ENCODE measurements around the gene CDH13.

The CDH13 gene

GRCh38 chr16:83031524-83031923 is 404.8 kb downstream of the CDH13 start:
- TF ChIP-seq EZH2phosphoT487 (IDR thresholded peaks at IDR 0.05; ENCODE audit: borderline replicate concordance, low read length) = no peak
- TF ChIP-seq, protein P1, sequence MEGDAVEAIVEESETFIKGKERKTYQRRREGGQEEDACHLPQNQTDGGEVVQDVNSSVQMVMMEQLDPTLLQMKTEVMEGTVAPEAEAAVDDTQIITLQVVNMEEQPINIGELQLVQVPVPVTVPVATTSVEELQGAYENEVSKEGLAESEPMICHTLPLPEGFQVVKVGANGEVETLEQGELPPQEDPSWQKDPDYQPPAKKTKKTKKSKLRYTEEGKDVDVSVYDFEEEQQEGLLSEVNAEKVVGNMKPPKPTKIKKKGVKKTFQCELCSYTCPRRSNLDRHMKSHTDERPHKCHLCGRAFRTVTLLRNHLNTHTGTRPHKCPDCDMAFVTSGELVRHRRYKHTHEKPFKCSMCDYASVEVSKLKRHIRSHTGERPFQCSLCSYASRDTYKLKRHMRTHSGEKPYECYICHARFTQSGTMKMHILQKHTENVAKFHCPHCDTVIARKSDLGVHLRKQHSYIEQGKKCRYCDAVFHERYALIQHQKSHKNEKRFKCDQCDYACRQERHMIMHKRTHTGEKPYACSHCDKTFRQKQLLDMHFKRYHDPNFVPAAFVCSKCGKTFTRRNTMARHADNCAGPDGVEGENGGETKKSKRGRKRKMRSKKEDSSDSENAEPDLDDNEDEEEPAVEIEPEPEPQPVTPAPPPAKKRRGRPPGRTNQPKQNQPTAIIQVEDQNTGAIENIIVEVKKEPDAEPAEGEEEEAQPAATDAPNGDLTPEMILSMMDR (IDR thresholded peaks at IDR 0.05; ENCODE audit: low read depth, low read length, poor library complexity, severe bottlenecking) = no peak
- Histone ChIP-seq H3K4me1 (ENCODE audit: control insufficient read depth, low read length) (no peaks in the 10 kb centered on the region), H3F3A (ENCODE audit: control insufficient read depth, insufficient read depth) (no peaks in the 10 kb centered on the region), H3K9me2 (replicated peaks; ENCODE audit: control insufficient read depth, low read length) (no peaks in the 10 kb centered on the region), H3K4me2 (ENCODE audit: low read length) (no peak overlapping the region), H3K9me3 (ENCODE audit: control insufficient read depth, insufficient read depth, low read length) (peaks cover 10% of the 10 kb centered on the region; the same call in 1 of the 2 replicates), H4K20me1 (ENCODE audit: control insufficient read depth, insufficient read depth, low read depth, low read length) (no peaks in the 10 kb centered on the region), H3K27me3 (ENCODE audit: control insufficient read depth, low read length) (no peaks in the 10 kb centered on the region), H3K79me2 (ENCODE audit: control insufficient read depth, low read length) (no peaks in the 10 kb centered on the region), H3K27ac (ENCODE audit: low read depth, low read length) (no peak overlapping the region), H3K4me3 (ENCODE audit: low read length) (no peak overlapping the region), H3K36me3 (ENCODE audit: control insufficient read depth, low read length) (no peaks in the 10 kb centered on the region)

DNA sequence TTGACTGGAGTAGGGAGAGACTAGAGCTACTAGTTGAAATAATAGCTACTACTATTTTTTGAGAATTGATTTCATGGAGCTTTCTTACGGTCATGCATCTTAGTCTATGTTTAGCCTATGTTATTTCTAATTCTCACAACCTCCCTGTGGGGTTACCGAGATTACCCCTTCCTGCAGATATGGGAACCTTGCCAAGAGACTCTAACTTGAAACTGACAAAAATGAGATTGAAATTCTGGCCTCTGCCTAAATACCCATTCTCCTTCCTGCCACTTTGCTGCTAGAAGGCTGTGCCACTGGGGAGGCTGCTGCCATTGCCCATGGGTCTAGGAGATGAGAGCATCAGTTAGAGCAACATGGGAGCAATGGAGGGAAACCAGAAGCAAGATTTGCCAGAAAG is 410.3 kb downstream of the CDH13 start:
- no peak overlapping the region for H3K4me3 ChIP-seq (ENCODE audit: low read length)
- H3K9me3 ChIP-seq (ENCODE audit: control insufficient read depth, insufficient read depth, low read length) = no peaks in the 10 kb centered on the region
- no peaks in the 10 kb centered on the region for H3K36me3 ChIP-seq (ENCODE audit: control insufficient read depth, low read length)
- H3K4me1 ChIP-seq (ENCODE audit: control insufficient read depth, low read length) = no peaks in the 10 kb centered on the region
- H4K20me1 ChIP-seq (ENCODE audit: control insufficient read depth, insufficient read depth, low read depth, low read length) = no peaks in the 10 kb centered on the region
- no peaks in the 10 kb centered on the region for H3K9me2 ChIP-seq (replicated peaks; ENCODE audit: control insufficient read depth, low read length)
- H3K4me2 ChIP-seq (ENCODE audit: low read length) = no peak overlapping the region
- H3F3A ChIP-seq (ENCODE audit: control insufficient read depth, insufficient read depth) = no peaks in the 10 kb centered on the region
- H3K79me2 ChIP-seq (ENCODE audit: control insufficient read depth, low read length) = no peaks in the 10 kb centered on the region
- no peak for TF ChIP-seq EZH2phosphoT487 (IDR thresholded peaks at IDR 0.05; ENCODE audit: borderline replicate concordance, low read length)
- TF ChIP-seq, protein P1 (IDR thresholded peaks at IDR 0.05; ENCODE audit: low read depth, low read length, poor library complexity, severe bottlenecking) = no peak
- no peaks in the 10 kb centered on the region for H3K27me3 ChIP-seq (ENCODE audit: control insufficient read depth, low read length)
- no peak overlapping the region for H3K27ac ChIP-seq (ENCODE audit: low read depth, low read length)

- Histone ChIP-seq H3K4me3 (ENCODE audit: low read length) (no peak overlapping the region), H3F3A (ENCODE audit: control insufficient read depth, insufficient read depth) (no peaks in the 10 kb centered on the region), H3K36me3 (ENCODE audit: control insufficient read depth, low read length) (no peaks in the 10 kb centered on the region), H3K9me3 (ENCODE audit: control insufficient read depth, insufficient read depth, low read length) (no peaks in the 10 kb centered on the region), H3K79me2 (ENCODE audit: control insufficient read depth, low read length) (no peaks in the 10 kb centered on the region), H3K4me1 (ENCODE audit: control insufficient read depth, low read length) (no peaks in the 10 kb centered on the region), H3K27me3 (ENCODE audit: control insufficient read depth, low read length) (no peaks in the 10 kb centered on the region), H3K4me2 (ENCODE audit: low read length) (no peak overlapping the region), H4K20me1 (ENCODE audit: control insufficient read depth, insufficient read depth, low read depth, low read length) (no peaks in the 10 kb centered on the region), H3K9me2 (replicated peaks; ENCODE audit: control insufficient read depth, low read length) (no peaks in the 10 kb centered on the region), H3K27ac (ENCODE audit: low read depth, low read length) (no peak overlapping the region)
- TF ChIP-seq, protein P1 (IDR thresholded peaks at IDR 0.05; ENCODE audit: low read depth, low read length, poor library complexity, severe bottlenecking) = no peak
- no peak for TF ChIP-seq EZH2phosphoT487 (IDR thresholded peaks at IDR 0.05; ENCODE audit: borderline replicate concordance, low read length)
Observed at GRCh38 chr16:83037884-83038283, 411.1 kb downstream of the CDH13 start.

DNA sequence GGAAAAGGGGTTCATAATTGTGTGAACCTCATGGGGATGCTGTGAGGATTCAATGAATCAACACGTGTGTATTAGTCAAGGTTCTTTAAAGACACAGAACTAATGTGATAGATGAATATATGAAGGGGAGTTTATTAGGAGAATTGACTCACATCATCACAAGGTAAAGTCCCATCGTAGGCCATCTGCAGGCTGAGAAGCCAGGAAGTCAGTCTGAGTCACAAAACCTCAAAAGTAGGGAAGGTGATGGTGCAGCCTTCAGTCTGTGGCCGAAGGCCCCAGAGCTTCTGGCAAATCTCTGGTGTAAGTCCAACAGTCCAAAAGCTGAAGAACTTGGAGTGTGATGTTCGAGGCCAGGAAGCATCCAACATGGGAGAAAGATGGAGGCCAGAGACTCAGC is 413.4 kb downstream of the CDH13 start:
- Histone ChIP-seq H3K4me1 (ENCODE audit: control insufficient read depth, low read length) (no peaks in the 10 kb centered on the region), H4K20me1 (ENCODE audit: control insufficient read depth, insufficient read depth, low read depth, low read length) (no peaks in the 10 kb centered on the region), H3K79me2 (ENCODE audit: control insufficient read depth, low read length) (no peaks in the 10 kb centered on the region), H3K9me3 (ENCODE audit: control insufficient read depth, insufficient read depth, low read length) (no peaks in the 10 kb centered on the region), H3K27me3 (ENCODE audit: control insufficient read depth, low read length) (no peaks in the 10 kb centered on the region), H3K9me2 (replicated peaks; ENCODE audit: control insufficient read depth, low read length) (no peaks in the 10 kb centered on the region), H3F3A (ENCODE audit: control insufficient read depth, insufficient read depth) (no peaks in the 10 kb centered on the region), H3K27ac (ENCODE audit: low read depth, low read length) (no peak overlapping the region), H3K4me2 (ENCODE audit: low read length) (no peak overlapping the region), H3K4me3 (ENCODE audit: low read length) (no peak overlapping the region), H3K36me3 (ENCODE audit: control insufficient read depth, low read length) (no peaks in the 10 kb centered on the region)
- no peak for TF ChIP-seq EZH2phosphoT487 (IDR thresholded peaks at IDR 0.05; ENCODE audit: borderline replicate concordance, low read length)
- TF ChIP-seq, protein P1 (IDR thresholded peaks at IDR 0.05; ENCODE audit: low read depth, low read length, poor library complexity, severe bottlenecking) = no peak

Measured in DOHH2 (cell line).